ENCODE data around the gene GABBR2. TPM values are rescaled to one million over a fixed set of nuclear protein-coding genes. Genes with fewer than 3 reads are reported as not detected.
A peak's percentile ranks its signal among the peaks of the same experiment; 100 is the strongest.

The GABBR2 gene
- total RNA-seq, 2 donors from 2014 or later, result 1.2 to 1.3 TPM

DNA sequence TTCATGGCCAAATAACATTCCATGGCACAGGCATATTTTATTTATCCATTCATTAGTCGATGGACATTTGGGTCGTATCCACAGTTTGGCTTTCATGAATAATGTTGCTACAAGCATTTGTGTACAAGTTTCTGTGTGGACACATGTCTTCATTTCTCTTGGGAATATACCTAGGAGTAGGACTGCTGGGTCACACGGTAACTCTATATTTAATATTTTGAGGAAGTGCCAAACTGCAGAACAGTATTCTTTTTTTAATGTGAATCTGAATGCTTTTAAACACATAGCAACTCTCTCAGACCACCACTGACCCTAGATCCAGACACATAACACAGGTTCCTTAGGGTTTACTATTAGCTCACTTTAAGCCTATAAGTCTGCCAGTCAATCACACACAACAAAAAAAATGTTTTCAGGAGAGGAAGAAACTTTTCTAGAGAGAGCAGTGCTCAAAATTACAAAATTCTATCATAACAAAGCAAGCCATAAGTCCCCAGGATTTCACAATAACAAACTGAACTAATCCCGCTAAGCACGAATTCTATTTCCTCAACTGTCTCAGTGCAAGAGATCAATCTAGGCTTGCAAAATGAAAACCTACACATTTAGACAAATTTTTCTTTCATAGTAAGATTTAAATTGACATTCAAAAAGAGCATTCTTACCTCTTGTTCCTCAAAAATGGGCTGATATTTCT lies 41.8 kb upstream of the GABBR2 start:
- Mint-ChIP-seq H3K9me3 (no peaks in the 10 kb centered on the region), H3K4me1 (no peaks in the 10 kb centered on the region), H3K36me3 (ENCODE audit: low read depth) (peaks cover 49% of the 10 kb centered on the region), H3K27me3 (ENCODE audit: insufficient read depth) (no peaks in the 10 kb centered on the region), H3K4me3 (no peak overlapping the region), H3K27ac (no peak overlapping the region)
- Histone ChIP-seq H3K4me1 (ENCODE audit: control insufficient read depth, insufficient read depth, low read length) (no peaks in the 10 kb centered on the region), H3K36me3 (ENCODE audit: control insufficient read depth, insufficient read depth, low read length) (peaks cover 23% of the 10 kb centered on the region), H3K27me3 (ENCODE audit: control insufficient read depth, insufficient read depth, low read length, poor library complexity, severe bottlenecking) (no peaks in the 10 kb centered on the region), H3K27ac (ENCODE audit: low read depth, low read length) (no peak overlapping the region), H3K9me3 (ENCODE audit: control insufficient read depth, low read length) (no peaks in the 10 kb centered on the region), H3K9ac (ENCODE audit: extremely low read depth, low read length, poor library complexity, severe bottlenecking) (no peak overlapping the region), H3K4me3 (ENCODE audit: low read length) (no peak overlapping the region)
- DNase-seq, result no peak
- WGBS, 2 experiments (ENCODE audit: insufficient coverage in 1 of 2, insufficient read length in 1 of 2), result 94 to 100% methylated on average over 4 to 5 of the region's 5 CpGs
- TF ChIP-seq, protein P1, sequence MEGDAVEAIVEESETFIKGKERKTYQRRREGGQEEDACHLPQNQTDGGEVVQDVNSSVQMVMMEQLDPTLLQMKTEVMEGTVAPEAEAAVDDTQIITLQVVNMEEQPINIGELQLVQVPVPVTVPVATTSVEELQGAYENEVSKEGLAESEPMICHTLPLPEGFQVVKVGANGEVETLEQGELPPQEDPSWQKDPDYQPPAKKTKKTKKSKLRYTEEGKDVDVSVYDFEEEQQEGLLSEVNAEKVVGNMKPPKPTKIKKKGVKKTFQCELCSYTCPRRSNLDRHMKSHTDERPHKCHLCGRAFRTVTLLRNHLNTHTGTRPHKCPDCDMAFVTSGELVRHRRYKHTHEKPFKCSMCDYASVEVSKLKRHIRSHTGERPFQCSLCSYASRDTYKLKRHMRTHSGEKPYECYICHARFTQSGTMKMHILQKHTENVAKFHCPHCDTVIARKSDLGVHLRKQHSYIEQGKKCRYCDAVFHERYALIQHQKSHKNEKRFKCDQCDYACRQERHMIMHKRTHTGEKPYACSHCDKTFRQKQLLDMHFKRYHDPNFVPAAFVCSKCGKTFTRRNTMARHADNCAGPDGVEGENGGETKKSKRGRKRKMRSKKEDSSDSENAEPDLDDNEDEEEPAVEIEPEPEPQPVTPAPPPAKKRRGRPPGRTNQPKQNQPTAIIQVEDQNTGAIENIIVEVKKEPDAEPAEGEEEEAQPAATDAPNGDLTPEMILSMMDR (conservative IDR thresholded peaks at IDR 0.05), result no peak

DNA sequence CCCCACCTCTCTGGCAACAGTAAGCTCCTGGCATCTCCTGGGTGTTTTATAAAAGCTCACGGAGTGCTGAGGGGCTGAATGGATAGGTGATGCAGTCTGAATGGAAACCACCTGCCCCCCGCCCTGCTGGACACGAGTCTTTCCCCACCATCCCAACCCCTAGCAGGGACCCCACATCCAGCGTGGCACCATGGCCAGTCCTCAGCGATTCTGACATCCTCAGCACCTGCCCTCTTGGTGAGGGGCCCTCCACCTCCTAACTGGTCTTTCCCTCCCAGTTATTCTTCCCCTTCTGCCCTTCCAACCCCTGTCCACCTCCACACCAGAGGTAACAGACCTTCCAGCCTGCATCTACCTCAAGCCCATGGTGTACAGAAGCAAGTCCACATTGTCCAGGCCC lies 38.7 kb upstream of the GABBR2 start:
- TF ChIP-seq, protein P1 (conservative IDR thresholded peaks at IDR 0.05), result no peak
- no peaks in the 10 kb centered on the region for H3K4me1 ChIP-seq (ENCODE audit: control insufficient read depth, insufficient read depth, low read length)
- DNase-seq, result peak; percentile 29
- no peaks in the 10 kb centered on the region for H3K9me3 Mint-ChIP-seq
- peaks cover 41% of the 10 kb centered on the region for H3K36me3 Mint-ChIP-seq (ENCODE audit: low read depth)
- H3K36me3 ChIP-seq (ENCODE audit: control insufficient read depth, insufficient read depth, low read length), result peaks cover 6% of the 10 kb centered on the region
- no peaks in the 10 kb centered on the region for H3K27me3 Mint-ChIP-seq (ENCODE audit: insufficient read depth)
- no peak overlapping the region for H3K9ac ChIP-seq (ENCODE audit: extremely low read depth, low read length, poor library complexity, severe bottlenecking)
- no peak overlapping the region for H3K4me3 ChIP-seq (ENCODE audit: low read length)
- no peaks in the 10 kb centered on the region for H3K9me3 ChIP-seq (ENCODE audit: control insufficient read depth, low read length)
- H3K27me3 ChIP-seq (ENCODE audit: control insufficient read depth, insufficient read depth, low read length, poor library complexity, severe bottlenecking), result no peaks in the 10 kb centered on the region
- H3K27ac Mint-ChIP-seq, result no peak overlapping the region
- H3K4me3 Mint-ChIP-seq, result no peak overlapping the region
- WGBS, 2 experiments (ENCODE audit: insufficient coverage in 1 of 2, insufficient read length in 1 of 2), result 97 to 100% methylated on average over 1 to 5 of the region's 5 CpGs
- H3K27ac ChIP-seq (ENCODE audit: low read depth, low read length), result no peak overlapping the region
- H3K4me1 Mint-ChIP-seq, result no peaks in the 10 kb centered on the region

DNA sequence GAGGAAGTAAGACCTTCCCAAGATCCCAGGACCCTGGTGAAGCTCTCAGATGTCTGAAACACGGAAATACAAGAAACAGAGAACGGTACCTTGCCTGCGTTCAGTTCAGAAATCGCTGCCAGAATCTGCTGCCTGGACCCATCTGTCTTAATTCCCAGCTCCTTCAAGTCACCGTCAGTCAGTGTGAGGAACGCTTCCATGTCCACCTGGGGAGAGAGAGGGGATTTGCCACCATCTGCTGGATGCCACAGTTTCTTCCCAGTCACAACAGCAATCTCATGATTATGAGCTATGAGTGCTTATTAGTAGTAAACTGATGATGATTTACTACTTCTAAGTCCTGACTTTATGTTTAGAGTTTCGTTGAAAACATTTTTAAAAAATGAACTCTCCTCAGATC lies 36.7 kb upstream of the GABBR2 start:
- Histone ChIP-seq H3K27ac (ENCODE audit: low read depth, low read length) (no peak overlapping the region), H3K9me3 (ENCODE audit: control insufficient read depth, low read length) (no peaks in the 10 kb centered on the region), H3K4me1 (ENCODE audit: control insufficient read depth, insufficient read depth, low read length) (no peaks in the 10 kb centered on the region), H3K9ac (ENCODE audit: extremely low read depth, low read length, poor library complexity, severe bottlenecking) (no peak overlapping the region), H3K27me3 (ENCODE audit: control insufficient read depth, insufficient read depth, low read length, poor library complexity, severe bottlenecking) (no peaks in the 10 kb centered on the region), H3K36me3 (ENCODE audit: control insufficient read depth, insufficient read depth, low read length) (peaks cover 2% of the 10 kb centered on the region), H3K4me3 (ENCODE audit: low read length) (no peak overlapping the region)
- no peaks in the 10 kb centered on the region for H3K27me3 Mint-ChIP-seq (ENCODE audit: insufficient read depth)
- no peaks in the 10 kb centered on the region for H3K9me3 Mint-ChIP-seq
- no peak for DNase-seq
- H3K36me3 Mint-ChIP-seq (ENCODE audit: low read depth), result peaks cover 36% of the 10 kb centered on the region
- WGBS, 2 experiments (ENCODE audit: insufficient coverage in 1 of 2, insufficient read length in 1 of 2), result 89 to 98% methylated on average over 4 to 7 of the region's 7 CpGs
- TF ChIP-seq, protein P1 (conservative IDR thresholded peaks at IDR 0.05), result no peak
- H3K4me3 Mint-ChIP-seq, result no peak overlapping the region
- no peaks in the 10 kb centered on the region for H3K4me1 Mint-ChIP-seq
- no peak overlapping the region for H3K27ac Mint-ChIP-seq
